Stimulated activated CD4-positive, alpha-beta T cell treated with anti-CD3 and anti-CD28 coated beads, Interleukin-15, amount 100 ng/mL, for 1 hour (primary cell): Measurements from ENCODE around the gene RCL1.
"Not testable (repeated sequence)": the region's sequence is repeated elsewhere in the genome, so short reads cannot be mapped to it uniquely, and the experiment has no call there.

Experiments used
- DNase-seq, 2 donors: peaks; one replicate each; pipeline ENCODE4 v3.0.0-alpha.2; 2020; ENCODE audit warnings: low read depth in 1 of 2, low spot score in 1 of 2

The RCL1 gene

GRCh38 chr9:4781408-4781807 lies 11.3 kb upstream of the RCL1 start:
- DNase-seq = no peak

GRCh38 chr9:4783191-4783590 lies 9.6 kb upstream of the RCL1 start:
- not testable (repeated sequence) for DNase-seq

DNA sequence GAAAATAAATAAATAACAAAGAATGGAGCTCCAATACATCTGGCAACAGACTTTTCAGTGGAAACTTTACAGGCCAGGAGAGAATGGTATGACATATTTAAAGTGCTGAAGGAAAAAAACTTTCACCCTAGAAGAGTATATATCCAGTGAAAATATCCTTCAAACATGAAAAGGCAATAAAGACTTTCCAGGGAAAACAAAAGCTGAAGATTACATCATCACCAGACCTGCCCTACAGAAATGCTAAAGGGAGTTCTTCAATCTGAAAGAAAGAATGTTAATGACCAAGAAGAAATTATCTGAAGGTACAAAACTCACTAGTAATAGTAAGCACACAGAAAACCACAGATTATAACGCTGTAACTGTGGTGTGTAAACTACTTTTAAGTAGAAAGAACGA lies 8.3 kb upstream of the RCL1 start:
- DNase-seq = no peak

DNA sequence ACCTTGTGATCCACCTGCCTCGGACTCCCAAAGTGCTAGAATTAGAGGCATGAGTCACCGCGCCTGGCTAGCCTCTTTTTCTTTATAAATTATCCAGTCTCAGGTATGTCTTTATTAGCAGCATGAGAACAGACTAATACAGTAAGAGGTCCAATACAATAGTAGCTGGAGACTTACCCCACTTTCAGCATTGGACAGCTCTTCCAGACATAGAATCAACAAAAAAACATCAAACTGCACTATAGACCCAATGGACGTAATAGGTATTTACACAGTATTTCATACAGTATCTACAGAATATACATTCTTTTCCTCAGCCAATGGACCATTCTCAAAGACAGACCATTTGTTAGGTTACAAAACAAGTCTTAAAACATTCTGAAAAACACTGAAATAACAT lies 6.1 kb upstream of the RCL1 start:
- no peak for DNase-seq

- no peak for DNase-seq
Observed at GRCh38 chr9:4787876-4788275, 4.9 kb upstream of the RCL1 start.

- no peak for DNase-seq
Observed at GRCh38 chr9:4788703-4789102, 4.0 kb upstream of the RCL1 start.

- no peak for DNase-seq
Observed at GRCh38 chr9:4792054-4792571, 631 bp upstream of the RCL1 start.

DNA sequence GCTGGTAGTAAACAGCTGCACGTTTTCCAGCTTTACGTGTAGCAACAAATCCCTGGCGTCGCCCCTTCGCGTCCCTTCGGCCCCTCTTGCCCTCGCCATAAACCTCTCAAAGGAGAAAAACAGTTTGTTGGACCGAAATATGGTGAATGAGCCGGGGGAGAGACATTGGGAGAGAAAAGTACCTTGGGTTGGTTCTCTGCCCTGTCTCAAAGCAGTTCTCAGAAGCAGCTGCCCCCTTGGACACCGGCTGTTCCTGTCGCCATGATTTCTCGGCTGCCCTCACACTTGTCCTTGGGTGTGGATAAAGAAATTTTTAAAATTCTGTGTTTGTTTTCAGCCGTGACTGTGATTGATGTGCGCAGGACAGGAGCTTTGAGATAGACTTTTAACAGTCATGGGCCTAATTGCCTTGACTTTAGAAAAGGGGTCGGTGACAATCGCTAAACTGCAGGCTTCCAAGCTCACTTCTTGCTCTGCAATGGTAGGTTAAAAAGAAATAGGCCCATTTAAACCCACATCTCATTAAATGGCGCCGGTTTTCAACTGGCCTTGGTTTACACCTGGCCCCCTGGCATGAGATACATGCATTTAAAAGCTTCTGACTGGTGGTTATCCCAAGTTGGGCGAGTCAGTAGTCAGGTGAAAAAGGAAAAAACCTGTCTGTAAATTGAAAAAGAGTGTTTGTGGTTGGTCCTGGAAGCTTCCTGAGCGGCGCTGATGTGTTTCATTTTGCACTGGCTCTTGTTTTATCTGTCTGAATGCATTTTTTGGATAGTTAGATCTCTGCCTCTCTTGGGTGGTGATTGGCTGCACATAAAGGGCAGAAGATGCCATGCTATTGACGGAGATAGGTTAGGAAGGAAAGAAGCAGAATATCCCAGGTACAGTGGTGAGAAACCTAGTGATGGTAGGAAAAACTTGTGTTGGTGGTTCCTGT lies 983 bp downstream of the RCL1 start:
- DNase-seq = no peak

GRCh38 chr9:4794691-4795090 lies 1.9 kb downstream of the RCL1 start:
- DNase-seq = no peak

GRCh38 chr9:4795108-4795507 lies 2.4 kb downstream of the RCL1 start:
- DNase-seq = not testable (repeated sequence)

DNA sequence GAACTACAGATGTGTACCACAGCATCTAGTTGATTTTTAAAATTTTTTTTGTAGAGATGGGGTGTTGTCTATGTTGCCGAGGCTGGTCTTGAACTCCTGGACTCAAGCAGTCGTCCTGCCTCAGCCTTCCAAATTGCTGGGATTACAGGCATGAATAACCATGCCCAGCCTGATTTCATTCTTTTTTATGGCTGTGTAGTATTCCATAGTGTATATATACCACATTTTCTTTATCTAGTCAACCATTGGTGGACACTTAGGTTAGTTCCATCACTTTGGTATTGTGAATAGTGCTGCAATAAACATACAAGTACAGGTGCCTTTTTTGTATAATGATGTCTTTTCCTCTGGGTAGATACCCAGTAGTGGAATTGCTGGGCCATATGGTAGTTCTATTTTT lies 3.8 kb downstream of the RCL1 start:
- no peak for DNase-seq

DNA sequence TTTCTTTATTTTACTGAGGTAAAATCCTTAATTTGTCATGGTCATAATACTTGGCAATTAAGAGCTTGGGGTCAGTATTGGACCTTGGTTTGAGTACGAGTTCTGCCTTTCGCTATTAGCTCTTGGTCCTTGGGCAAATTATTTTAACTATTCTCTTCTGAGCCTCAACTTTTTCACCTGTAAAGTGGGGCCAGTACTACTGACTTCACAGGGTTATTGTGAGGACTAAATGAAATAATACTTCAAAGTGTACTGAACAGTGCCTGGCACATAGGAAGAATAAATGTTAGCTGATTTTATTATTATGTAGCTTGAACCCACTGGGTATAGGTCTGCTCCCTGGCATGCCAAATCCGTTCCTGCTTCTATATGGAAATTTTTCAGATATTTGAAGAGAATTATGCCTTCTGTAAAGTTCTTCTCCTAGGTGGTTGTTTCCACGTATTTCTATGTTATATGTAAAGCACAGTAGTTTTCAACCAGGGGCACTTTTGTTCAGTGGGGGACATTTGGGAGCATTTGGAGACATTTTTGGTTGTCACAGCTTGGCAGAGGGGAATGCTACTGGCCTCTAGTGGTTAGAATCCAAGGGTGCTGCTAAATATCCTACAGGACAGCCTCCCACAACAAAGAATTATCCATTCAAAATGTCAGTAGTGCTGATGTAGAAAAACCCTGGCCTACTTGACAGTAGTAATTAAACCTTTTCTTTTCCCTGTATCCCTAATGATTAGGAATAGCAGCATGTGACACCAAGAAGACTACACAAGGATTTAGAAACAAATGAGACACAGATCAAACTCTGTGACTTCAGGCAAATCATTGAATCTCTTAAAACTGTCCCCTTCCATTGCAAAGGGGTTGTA lies 4.5 kb downstream of the RCL1 start:
- DNase-seq = no peak

DNA sequence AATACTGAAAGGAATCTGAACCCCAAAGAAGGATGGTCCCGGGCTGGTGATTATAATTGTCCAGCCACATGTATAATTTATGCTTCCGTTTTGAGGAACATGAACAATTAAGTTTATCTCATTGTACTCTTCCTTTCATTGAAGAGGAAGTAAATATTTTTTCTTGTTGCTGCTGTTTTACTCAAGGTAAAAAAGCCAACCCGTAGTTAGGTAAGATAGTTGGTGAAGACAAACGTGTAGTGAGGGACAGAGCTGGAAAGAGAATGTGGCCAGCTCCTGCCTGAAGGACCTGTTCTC lies 5.1 kb downstream of the RCL1 start:
- no peak for DNase-seq

GRCh38 chr9:4798281-4799032 lies 5.7 kb downstream of the RCL1 start:
- no peak for DNase-seq

DNA sequence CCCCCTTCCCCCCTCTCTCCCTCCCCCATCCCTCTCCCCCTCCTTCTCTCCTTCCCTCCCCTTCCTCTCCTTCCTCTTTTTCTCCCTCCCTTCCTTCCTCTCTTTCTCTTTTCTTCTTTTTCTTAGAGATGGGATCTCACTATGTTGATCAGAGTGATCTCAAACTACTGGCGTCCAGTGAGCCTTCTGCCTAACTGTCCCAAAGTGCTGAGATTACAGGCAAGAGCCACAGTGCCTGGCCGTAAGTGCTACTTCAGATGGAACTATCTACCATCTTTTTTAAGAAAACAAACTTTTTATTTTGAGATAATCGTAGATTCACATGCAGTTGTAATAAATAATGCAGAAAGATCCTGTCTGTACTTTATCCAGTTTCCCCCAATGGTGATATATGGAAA lies 6.3 kb downstream of the RCL1 start:
- DNase-seq = no peak

DNA sequence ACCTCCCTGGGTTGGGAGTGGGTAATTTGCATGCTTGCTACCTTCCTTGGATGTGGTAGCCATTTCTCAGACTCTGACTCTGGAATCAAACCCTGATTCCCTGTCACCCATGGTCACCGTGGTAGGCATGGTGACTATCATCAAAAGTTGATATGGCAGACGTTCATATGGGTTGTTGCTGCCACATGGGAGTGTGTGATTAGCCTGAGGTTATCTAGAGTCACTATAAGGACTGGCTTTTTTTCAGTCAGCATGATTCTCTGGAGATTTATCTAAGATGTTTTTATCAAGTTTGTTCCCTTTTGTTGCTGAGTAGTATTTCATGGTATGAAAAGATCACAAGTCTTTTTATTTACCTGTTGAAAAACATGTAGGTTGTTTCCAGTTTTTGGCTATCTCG lies 7.0 kb downstream of the RCL1 start:
- no peak for DNase-seq

DNA sequence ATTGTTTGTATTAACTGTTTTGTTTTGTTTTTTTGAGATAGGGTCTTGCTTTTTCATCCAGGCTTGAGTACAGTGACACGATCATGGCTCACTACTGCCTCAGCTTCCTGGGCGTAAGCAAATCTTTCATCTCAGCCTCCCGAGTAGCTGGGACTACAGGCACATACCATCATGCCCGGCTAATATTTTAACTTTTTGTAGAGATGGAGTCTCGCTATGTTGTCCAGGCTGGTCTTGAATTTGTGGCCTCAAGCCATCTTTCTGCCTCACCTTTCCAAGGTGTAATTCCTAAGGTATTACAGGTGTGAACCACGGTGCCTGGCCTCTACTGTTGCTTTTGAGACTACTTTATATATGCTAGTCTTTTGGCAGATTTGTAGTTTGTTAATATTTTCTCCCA lies 8.4 kb downstream of the RCL1 start:
- no peak for DNase-seq

- no peak for DNase-seq
Observed at GRCh38 chr9:4803670-4804530, 11.2 kb downstream of the RCL1 start.

GRCh38 chr9:4804531-4805016 lies 11.8 kb downstream of the RCL1 start:
- DNase-seq = no peak

- no peak for DNase-seq
Observed at GRCh38 chr9:4805191-4805918, 12.6 kb downstream of the RCL1 start.
